NCI-H1105 (cell line): ENCODE results near the gene ADAMTS14.

Experiments
- DNase-seq: peaks from one replicate; lab custom pipeline; 2025; lab: John Stamatoyannopoulos, UW

The ADAMTS14 gene

DNA sequence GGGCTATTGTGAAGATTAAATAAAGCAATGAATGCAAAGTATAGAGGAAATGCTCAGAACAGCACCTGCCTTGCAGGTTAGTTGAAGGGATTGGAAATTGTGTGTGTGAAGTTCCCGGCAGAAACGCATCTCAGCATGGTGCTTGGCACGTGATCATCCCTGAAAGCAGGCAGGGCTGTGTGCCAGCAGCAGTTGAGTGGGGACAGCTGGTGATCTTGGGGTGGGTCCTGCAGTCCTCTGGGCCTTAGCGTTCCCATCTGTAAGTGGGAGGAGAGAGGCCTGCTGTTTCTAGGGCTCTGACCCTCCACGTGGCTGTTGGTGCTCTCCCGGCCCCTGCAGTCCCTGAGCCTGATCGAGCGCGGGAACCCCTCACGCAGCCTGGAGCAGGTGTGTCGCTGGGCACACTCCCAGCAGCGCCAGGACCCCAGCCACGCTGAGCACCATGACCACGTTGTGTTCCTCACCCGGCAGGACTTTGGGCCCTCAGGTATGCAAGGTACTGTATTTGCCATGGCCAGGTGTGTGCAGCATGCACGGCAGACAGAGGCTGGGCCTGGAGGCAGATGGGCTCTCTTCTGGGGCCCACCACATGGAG, 57.6 kb downstream of the ADAMTS14 start:
- peak; percentile 78 for DNase-seq

DNA sequence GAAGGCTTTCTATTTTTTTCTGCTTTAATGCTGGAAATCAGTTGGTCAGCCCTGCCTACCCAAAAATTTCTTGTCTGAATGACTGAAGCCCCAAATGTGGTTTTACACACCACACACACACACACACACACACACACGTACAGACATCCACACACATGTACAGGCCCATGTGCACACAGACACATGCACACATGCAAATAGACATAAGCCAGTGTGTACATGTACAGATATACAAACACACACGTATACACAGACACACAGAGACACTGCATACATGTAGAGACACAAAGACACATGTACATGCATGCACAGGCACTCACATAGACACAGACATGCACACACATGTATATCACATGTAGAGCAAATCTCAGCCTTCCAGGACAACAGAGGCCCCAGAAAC, 58.6 kb downstream of the ADAMTS14 start:
- DNase-seq: no peak

DNA sequence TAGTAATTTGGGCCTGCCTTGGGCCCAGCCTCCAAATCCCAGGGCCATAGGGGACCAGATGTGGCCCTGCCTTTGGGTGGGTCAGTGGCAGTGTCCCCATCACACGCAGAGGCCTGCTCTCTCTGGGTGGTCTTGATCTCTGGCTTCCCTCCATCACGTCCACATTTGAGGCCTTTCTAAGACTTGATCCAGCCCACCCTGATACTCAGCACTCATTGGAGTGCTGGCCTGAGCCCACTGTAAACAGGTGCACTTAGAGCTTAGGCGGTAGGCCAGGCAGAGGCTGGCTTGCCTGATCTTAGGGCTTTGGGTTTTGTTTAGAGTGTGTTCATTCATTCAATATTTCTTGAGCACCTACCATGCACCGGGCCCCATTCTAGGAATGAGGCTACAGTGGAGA, 60.3 kb downstream of the ADAMTS14 start:
- no peak for DNase-seq

DNA sequence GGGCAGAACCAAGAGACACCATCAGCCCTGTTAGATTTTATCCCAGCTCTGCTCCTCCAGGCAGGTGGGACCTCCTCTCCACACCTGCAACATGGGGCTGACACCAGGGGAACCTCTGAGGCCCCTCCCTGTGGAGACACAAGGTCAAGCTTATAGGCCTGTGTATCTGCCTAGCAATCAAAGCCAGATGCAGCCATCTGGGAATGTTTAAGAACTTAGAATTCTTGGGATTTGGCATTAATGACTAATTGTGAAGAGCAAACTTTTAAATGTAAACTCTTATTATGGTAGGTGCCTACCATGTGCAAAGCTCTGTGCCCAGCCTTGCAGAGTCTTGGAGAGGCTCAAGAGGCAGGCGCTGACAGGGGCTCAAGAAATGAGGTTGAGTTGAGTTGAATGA, 60.7 kb downstream of the ADAMTS14 start:
- DNase-seq: no peak

DNA sequence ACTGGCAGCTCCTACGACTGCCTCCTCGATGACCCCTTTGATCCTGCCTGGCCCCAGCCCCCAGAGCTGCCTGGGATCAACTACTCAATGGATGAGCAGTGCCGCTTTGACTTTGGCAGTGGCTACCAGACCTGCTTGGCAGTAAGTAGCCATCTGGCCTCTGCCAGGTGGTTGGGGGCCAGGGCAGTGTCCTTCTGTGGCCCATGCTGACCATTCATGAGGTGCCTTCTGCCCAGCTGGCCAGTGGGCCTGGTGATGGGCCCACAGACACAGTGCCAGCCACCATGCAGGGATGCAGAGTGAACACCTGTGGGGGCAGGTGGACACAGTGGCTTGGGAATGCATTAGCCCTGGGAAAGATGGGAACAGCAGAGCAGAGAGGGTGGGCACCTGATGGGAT, 62.9 kb downstream of the ADAMTS14 start:
- DNase-seq: no peak

DNA sequence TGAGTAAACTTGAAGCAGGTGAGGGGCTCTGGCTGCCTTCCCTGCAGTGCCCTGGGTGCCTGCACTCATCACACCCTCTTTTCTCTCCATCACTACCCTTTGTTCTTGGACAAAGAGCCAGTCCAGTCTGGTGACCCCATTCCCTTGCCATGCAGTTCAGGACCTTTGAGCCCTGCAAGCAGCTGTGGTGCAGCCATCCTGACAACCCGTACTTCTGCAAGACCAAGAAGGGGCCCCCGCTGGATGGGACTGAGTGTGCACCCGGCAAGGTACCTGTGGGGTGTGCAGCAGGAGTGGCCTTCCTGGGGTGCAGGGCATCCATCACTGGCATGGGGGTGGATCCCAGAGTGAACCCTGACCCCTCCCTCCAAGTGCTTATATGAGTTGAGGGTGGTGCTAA, 64.2 kb downstream of the ADAMTS14 start:
- no peak for DNase-seq

DNA sequence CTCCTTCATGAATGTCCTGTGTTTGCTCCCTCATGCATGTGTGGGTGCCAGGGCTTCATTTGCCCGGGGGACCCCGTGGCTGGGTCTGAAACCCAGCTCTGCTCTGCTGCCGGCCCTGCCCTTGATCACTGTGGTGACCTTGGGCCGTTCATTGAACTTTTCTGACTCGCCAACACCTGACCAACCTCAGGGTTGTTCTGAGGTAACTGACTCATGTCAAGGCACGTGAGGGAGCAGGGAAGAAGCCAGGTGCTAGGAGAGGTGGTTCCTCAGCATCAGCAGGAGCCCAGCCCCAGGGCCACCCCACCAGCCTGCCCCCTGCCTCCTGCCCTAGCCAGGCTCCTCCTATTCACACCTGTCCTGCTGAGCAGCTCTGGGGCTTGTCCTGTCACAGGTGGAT, 64.9 kb downstream of the ADAMTS14 start:
- DNase-seq: no peak

DNA sequence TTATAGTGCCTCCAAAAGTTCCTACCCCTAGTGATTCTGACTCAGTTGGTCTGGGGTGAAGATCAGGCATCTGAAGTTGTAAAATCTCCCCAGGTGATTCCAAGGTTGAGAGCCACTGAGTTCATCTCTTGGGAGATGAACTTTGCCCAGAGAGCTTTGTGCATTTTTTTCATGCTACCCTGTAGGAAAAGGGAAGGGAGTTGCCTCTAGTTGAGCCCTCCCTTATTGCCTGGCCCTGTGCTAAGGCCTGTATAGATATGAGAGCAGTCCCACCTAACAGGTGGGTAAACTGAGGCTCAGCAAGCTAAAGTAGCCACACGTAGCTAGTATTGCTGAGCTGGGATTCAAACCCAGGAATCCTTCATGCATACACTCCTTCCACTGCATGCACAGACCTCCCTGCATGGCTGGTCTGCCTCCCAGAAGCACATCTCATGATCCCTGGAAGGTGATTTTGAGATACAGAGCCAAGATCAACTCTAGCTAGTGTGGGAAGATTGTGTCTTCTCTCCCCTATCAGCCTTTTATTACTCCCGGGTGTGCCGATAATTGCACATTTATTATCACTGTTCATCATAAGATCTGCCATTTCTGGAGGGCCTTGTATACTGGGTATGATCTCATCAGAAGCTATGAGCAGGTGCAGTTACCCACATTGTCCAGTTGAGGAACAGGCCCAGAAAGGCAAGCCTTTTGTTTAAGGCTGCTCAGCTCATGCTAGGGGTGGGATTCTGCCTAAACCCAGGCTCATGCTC, 65.9 kb downstream of the ADAMTS14 start:
- no peak for DNase-seq

DNA sequence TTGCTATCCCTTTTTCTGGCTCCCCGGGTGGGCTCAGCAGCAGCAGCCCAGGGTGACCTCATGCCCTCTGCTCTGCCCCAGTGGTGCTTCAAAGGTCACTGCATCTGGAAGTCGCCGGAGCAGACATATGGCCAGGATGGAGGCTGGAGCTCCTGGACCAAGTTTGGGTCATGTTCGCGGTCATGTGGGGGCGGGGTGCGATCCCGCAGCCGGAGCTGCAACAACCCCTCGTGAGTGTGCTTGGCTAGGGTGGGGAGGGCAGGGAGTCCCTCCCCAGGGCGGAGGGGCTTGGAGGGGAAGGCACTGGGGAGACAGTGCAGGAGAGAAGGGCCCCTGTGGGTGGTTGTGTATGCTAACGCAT, 66.4 kb downstream of the ADAMTS14 start:
- DNase-seq: no peak

DNA sequence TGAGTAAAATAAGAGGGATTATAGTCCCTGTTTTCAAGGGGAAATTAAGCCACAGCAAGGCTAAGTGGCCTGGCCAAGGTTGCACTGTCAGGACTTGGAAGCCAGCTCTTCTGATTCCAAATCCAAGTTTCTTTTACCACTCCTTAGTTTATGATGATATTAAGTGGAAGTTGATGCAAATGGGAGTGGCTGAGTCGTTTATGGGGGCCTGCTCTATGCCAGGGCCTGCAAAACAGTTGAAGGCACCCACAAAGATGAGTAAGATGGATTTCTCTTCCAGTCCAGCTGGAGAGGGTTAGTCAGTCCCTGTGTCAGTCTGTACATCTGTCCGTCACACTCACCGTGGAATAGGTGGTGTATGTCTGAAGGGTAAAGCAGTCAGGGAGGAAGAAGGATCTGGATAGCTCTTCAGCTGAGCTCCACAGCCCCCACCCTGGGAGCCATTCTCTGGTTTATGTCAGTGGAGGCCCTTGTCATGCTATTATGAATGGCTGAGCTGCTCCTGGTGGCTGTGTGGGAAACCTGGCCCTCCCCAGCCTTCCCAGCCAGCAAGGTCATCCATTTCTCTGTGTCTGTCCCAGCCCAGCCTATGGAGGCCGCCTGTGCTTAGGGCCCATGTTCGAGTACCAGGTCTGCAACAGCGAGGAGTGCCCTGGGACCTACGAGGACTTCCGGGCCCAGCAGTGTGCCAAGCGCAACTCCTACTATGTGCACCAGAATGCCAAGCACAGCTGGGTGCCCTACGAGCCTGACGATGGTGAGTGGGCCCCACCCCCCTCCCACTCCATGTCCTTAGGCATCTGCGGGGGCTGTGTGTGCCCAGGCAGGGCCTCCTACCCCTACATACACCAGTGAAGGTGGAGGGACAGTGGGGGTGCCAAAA, 68.3 kb downstream of the ADAMTS14 start:
- no peak for DNase-seq

DNA sequence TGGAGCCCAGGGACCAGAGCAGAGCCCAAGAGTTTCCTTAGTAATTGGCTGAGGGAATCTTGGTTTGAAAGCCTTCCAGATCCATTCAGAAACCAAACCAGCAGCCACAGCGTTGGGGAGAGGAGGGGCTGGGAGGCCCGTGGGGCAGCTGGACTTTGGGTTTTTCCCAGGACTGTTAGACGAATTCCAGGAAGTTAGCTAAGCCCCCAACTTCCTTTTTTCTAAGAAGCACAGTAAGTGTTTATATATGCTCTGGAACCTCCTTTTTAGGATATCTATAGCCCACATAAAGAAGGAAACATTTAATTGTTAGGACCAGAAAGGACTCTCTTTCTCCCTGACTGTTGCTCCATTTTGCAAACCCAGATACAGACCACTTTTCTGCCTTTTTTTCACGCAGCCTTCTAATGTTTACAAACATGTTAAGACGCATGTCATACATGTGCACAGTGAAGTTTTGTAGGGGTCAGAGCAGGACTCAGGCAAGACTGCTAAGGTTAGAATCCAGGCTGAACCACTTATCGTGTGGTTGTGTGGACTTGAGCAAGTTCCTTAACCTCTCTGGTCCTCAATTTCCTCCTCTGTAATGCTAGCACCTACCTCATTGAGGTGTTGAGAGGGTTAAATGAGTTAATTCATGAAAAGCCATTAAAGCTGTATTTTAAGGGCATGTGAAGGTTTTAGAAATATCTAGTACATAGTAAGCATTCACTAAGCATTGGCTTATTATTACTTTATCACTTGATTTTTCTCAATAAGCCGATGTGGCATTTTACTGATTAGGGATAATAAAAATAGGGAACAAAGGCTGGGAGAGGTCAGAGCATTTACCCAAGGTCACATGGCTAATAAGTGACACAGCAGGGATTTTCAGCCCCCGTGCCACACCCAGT, 70.5 kb downstream of the ADAMTS14 start:
- no peak for DNase-seq

DNA sequence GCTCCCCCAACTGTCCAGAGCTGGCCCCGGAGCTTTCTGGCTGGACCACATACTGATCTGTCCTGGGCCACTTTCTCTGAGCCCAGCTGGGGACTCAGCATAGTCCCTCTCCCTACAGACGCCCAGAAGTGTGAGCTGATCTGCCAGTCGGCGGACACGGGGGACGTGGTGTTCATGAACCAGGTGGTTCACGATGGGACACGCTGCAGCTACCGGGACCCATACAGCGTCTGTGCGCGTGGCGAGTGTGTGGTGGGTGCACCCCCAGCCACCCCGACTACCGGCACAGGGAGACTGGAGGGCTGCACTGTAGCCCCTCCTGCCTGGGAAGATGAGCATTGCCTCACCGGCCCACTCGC, 71.1 kb downstream of the ADAMTS14 start:
- DNase-seq: no peak

DNA sequence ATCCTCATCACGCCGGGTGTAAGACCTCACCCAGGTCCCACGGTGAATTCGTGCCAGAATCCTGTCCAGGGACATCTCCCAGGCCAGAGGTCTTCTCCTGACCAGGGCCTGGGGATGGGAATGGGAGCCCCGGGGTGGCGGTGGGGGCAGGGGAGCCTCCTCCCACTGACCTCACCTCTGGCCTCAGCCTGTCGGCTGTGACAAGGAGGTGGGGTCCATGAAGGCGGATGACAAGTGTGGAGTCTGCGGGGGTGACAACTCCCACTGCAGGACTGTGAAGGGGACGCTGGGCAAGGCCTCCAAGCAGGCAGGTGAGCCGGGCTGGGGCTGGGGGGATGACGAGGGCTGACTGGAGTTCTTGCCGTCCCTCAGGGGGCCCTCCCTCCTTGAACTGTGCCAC, 71.6 kb downstream of the ADAMTS14 start:
- no peak for DNase-seq

DNA sequence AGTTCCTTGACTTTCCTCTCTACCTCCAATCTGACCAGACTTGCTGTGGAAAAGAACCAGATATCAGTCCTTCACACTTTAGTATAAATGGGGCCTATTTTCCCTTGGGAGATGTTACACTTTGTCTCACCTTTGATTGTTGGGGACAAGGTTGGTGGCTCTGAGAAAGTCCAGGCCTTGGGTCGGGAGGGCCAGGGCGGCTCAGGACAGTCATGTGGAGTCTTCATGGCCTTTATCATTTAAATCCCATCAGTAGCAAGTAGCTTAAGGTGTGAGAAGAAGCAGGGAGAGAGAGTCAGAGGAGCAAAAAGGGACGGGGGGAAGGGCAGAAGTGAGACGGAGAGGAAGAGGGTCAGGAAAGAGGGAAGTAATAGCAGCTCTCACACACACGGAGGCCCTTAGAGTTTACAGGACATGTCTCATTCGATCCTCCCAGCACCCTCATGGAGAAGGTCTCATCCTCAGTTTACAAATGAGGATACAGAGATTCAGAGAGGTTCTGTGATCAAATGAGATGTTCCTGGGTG, 72.4 kb downstream of the ADAMTS14 start:
- DNase-seq: no peak

DNA sequence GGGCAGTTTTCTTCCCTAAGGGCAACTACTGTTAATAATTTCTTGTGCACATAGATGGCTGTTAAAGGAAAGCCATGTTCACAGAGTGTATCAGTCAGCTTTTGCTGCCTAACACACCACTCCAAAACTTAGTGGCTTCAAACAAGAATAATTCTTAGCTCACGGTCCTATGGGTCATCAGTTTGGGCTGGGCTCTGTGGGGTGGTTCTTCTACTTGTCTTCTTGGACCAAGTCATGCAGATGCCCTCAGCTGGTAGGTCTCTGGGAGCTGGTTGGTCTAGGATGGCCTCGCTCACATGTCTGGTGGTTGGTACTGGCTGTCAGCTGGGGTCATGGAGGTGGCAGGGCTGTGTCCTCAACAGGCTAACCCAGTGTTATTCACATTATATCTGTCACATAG, 73.2 kb downstream of the ADAMTS14 start:
- DNase-seq: no peak

DNA sequence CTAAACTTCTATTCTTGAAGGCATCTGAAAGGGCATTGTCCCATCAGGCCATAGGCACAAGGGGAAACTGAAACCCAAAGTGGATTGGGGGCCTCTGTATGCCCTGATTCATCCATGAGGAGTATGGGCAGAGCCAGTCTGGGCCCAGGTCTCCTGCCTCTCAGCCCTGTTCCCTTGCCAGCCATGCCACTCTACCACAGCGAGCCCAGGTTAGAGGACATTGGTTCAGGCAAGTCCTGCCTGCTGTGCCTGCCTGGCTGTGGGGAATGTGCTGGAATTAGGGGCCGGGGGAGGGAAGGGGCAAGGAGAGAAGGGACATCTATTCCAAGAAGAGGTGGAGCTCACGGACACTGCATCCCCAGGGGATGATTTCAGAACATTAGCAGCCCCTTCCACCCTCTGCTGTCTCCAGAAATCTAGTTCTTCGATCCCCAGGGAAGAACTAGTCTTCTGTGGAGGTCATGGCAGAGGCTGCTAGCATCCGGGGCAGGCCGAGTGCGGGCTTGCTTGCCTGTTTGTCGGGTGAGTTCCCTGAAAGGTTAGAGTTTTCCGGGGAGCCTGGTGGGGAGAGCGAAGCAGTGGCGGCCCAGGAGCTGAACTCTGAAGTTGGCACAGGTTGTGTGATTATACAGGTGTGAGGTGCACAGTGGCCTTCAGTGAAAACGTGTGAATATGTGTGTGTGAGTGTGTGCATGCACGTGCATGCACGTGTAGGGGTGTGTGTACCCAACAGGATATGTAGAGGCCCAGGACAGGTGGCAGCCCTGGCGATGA, 75.1 kb downstream of the ADAMTS14 start:
- DNase-seq: no peak

DNA sequence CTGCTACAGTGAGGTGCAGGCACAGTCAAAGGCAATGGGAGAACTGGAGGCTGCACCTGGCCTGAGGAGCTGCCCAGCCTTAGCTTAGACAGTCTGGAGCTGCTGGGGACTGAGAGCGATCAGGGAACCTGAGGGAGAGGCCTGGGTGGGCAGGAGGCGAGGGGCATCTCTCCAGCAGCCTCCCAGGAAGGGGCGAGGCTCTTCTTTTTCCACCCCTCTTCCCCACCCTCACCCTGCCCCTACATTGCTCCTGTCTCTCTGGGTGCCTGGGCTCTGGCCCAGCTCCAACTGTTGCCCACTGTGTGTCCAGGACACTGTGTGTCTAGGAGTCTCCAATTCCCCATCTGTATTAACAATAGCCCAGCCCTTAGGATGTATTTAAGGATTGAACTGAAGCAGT, 76.0 kb downstream of the ADAMTS14 start:
- DNase-seq: no peak

DNA sequence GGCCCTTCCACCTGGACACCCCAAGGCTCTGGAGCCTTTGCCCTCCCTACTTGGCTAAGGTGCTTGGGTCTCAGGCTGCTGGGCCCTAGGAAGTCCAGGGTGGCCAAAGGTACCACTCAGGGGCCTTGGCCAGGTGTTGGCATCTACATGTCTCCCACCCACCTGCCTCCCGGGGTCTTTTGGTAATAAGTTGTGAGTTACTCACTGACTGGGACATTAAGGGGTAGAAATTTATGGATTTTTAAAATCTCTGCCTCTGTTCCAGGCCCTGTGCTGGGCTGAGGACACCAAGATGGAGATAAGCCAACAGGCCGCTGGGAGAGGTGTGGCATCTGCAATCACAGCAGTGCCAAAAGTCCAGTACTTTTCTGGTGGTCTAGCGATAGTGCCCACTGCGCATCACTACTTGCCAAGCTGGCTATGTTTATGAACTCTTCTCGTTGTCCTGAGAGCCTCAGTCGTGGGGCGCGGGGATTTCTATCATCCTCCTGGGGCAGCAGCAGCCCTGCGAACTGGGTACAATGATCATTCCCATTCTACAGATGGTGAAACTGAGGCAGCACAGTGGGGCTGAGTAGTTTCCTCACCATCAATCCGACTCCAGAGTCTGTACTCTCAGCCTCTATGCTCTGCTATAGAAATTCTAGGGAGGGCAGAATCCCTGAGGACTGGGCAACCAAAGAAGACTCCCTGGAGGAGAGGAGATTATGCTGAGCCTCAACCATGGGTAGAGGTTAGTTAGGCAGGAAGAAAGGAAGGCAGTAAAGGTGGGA, 76.7 kb downstream of the ADAMTS14 start:
- DNase-seq: no peak

DNA sequence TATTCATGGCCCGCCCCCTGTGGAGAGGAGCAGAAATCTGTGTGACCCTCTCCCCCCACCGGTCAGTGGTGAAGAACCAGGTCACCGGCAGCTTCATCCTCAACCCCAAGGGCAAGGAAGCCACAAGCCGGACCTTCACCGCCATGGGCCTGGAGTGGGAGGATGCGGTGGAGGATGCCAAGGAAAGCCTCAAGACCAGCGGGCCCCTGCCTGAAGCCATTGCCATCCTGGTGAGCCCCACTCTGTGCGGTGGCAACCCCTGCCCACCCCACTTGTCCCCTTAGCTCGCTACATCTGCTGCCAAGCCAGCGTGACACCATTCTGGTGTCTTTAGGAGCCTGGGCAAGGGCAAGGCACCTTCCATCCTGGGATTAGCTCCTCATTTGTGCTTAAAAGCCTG, 77.5 kb downstream of the ADAMTS14 start:
- no peak for DNase-seq

DNA sequence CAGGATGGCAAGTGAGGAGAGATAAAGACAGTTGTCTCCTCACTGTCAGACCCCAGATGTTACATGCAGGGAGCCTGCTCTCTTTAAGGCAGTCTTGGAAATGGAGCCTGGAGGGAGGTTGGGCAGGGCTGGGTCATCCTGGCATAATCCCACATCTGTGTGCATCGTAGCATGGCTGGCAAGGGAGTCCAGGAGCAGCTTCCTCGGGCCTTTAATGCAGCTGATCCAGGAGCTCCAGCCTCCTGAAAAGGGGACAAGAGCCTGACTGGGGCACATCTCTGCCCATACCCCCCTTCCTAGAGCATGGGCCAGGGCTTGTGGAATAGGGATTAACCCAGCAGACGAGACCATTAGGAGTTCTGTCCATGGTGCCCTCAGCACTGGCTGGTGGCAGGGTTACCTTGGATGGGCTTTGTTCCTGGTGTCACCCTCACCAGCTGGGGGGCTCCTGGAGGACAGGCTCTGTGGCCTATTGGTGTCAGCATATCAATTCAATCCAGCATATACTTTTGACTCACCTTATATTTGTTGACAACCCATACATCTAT, 77.9 kb downstream of the ADAMTS14 start:
- no peak for DNase-seq
